T47D (cell line): Measurements from ENCODE around the gene DERL3.

Source experiments
- DNase-seq, 2 experiments: peaks; one replicate each; pipeline versions ENCODE4 v3.0.0 to v3.0.0-alpha.2; 2011 to 2012; ENCODE audit warnings: low read depth in 1 of 2, low spot score in 1 of 2
- JUND ChIP-seq: IDR thresholded peaks from 2 replicates; pipeline ENCODE4 v1.6.1; 2012; ENCODE audit warnings: low read depth
- in situ Hi-C: cut with HindIII; loops from 2 replicates; pipeline ENCODE4 v1.10.0; 2016; ENCODE audit warnings: low sequenced_read_pairs, low pct_unique_long_range_greater_than_20kb

DERL3 gene

DNA sequence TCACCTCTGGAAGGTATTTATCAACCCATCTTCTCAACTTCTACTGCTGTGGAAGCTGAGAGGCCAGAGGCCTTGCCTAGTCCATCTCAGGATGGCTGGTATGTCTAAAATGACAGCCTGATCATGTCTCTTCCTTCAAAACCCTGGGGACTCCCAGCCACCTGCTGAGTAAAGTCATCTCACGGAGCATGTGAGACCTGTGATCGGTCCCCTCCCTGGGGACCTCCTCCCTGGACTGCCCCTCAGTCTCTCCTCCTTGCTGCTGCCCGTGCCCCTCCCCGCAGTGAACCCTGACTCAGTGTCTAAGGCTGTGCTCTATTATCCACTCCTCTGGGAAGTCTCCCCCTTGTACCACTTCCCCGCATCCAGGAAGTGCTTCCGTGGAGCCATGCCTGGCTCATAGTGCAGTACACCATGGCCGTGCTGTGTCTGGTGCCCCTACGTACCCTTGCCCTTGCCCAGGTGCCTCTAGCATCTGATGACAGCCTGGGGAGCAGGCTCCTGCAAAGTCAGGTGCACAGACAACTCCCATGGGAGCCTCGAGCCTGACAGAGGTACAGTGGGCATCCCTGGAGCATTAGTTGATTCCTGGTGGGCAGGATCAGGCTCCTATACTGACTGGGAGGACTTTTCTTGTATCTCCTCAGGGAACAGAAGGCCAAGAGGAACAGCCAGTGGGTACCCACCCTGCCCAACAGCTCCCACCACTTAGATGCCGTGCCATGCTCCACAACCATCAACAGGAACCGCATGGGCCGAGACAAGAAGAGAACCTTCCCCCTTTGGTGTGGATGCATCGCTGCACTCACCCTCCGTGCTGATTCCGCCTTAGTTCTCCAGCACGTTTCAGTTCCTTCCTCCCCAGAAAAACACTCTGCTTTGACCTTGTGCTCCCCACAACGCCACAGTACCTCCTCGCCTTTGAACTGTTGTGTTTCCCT, 38.2 kb downstream of the DERL3 start:
- in situ Hi-C loops = no loop called here

DNA sequence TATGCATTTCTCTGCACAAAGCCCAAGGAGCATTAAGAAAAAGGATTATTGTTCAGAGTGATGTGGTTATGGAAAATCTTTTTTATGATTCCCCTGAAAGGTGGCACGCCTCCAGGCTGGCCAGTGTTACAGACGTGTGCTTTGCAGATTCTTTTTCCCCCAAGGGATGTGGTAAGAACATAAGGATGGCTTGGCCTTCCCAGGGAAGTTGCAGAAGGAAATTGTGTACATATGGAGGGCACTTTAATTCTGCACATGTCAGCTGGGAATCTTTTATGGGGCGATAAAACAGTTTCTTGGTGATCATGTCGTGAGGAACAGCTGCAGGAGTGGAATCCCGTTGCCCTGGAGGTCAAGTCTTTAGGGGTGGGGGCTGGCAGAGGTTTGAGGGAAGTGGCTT, 42.3 kb downstream of the DERL3 start:
- DNase-seq = no peak
- TF ChIP-seq JUND = no peak
- in situ Hi-C loops = no loop called here

More for the DNA sequence above, 38.2 kb downstream of the DERL3 start:
- no peak for TF ChIP-seq JUND
- no peak for DNase-seq

DNA sequence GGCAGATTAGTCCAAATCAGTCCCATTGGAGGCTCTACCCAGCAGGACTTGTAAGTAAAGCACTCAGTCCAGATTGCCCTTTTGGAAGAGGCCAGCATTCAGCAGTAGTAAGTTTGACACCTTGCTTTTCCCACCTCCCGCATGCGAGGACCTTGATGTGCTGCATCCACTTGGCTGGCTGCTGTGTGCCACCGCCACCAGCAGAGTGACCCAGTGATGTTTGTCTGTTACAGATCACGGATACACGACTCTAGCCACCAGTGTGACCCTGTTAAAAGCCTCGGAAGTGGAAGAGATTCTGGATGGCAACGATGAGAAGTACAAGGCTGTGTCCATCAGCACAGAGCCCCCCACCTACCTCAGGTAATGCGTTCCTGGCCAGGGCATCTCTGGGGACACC, 45.5 kb downstream of the DERL3 start:
- in situ Hi-C loops = no loop called here
- TF ChIP-seq JUND = no peak
- no peak for DNase-seq

DNA sequence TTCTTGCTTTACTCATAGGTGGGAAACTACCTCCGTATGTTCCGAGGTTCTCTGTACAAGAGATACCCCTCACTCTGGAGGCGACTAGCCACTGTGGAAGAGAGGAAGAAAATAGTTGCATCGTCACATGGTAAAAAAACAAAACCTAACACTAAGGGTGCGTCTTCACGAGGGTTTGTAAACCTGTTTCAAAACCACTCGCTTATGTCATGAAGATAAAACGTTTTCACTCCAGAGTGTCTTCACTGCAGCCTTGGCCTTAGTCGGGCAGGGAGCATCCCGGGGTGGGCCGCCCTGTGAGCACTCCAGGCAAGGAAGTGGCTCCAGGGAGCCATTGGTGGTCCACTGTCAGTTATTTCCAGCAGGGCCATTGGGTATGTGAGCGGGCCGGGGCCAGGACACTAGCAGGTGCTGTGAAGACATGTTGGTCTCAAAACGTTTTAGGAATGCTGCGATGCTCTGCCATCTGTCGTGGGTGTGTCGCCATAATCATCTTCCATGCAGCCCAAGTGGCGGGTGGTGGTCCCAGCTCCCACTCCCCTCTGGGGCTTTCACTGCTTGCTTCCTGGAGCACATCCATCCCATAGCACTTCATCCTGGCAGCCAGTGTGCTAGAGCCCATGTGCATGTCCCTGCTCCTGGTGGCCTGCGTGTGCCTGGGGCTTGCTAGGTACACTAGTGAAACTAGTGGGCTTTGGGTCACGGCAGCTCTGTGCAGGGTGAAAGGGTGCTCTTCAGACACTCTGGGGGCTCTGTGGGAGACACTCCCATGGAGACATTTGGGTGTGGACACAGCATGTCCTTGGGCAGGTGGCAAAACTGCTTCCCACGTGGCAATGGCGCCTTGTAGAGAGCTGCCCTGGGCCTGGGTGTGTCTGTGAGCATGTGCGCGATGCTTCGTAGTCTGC, 46.8 kb downstream of the DERL3 start:
- DNase-seq = no peak
- in situ Hi-C loops = no loop called here
- TF ChIP-seq JUND = no peak

DNA sequence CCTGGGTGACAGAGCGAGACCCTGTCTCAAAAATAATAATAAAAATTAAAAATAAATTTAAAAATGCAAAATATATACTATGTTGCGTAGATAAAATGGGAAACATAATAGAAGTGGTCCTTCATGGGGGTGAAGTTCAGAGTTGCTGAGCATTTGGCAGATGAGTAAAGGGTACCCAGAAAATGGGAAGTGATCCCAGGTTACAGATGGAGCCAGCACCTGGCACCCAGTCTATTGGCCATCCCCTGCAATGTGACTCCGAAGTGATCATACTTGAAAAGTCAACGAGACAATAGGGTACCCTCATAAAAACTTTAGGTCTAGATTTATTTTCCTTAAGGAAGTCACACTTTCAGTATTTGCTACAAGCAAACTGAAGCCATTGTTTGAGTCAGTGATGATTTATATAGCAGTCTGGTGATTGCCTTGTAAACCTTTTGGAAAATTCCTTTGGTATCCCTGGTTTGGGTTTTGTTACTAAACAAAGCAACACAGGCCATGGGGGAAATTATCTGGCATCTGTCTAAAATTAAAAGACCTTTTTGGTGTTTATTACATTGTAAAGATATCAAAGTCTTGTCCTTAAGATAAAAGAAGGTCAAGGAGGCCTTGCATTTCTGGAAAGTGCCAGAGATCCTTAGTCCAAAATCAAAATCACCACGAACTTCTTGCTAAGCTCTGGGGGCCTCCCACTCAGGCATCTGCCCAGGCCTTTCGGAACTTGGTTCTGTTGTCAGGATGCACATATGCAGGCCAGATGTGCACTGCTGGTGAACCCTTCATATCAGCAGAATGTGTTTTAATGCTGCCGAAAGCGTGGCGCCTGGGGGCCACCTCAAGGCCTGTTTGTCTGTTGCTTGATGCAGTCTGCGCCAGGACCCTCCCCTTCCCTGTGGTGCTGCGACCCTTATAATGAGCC, 47.7 kb downstream of the DERL3 start:
- no peak for DNase-seq
- in situ Hi-C loops = no loop called here
- TF ChIP-seq JUND = no peak

DNA sequence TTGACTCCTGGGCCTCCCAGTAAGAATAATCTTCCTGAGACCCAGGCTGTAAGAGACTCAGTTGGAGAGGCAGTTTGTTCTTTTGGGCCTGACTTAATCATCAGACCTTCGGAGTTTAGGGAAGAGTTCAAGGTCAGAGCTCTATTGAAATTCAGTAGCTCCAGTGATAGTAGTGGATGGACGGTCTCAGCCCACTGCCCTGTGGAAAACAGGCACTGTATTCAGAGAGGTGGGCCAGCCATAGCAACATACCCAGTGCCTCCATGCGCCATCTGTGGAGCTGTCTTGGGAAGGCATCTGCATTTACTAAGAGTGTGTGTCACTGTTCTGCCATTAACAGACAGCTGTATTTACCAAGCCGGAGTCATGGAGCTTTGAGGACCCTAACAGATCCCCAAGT, 49.2 kb downstream of the DERL3 start:
- no peak for TF ChIP-seq JUND
- in situ Hi-C loops = no loop called here
- DNase-seq = peak in 1 of 2 experiments; percentile 4

DNA sequence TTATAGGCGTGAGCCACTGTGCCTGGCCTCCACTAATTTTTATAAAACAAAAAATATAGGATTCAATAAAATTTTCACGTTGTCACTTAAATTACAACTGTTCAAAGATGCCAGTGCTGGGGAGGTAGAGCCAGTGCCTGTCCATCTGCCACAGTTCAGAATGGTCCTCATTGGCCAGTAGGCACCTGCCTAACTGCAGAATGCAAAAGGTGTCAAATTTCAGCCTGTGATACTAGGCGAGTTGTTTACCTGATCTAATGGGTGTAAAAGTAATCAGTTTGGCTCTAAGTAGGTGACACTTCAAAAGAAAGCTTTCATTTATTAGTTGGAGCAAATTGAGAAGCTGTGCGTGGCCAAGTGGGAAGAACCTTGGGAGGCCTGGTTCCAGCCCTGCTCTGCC, 49.7 kb downstream of the DERL3 start:
- in situ Hi-C loops = no loop called here
- no peak for DNase-seq
- TF ChIP-seq JUND = no peak

DNA sequence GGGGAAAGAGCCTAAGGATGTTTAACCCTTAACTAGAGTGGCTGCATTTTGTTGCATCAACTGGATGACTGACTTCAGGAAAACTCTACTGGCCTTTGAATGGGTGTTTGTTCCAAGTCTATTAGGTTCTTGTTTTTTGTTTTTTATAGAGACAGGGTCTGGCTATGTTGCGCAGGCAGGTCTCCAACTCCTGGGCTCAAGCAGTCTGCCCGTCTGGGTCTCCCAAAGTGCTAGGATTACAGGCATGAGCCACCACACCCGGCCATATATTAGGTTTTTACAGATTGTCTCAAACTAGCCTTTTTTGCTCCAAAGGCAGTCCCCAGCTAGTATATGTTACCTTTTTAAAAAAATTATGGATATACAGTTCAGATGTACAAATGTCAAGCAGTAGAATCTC, 50.9 kb downstream of the DERL3 start:
- no peak for TF ChIP-seq JUND
- in situ Hi-C loops = no loop called here
- no peak for DNase-seq

DNA sequence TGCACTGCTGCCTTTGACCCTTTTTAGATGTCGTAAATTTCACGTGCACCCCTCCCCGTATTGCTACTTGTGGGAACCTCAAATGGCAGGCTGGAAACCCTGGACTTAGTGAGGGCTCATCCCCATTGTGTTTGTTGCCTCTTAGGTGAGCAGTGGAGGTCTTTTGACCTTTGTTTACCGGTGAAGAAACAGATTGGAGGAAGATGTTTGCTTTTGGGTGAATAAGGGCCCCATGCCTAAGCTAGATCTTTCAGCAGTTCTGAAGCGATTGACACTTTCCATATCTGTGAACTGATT, 51.3 kb downstream of the DERL3 start:
- DNase-seq = no peak
- in situ Hi-C loops = no loop called here
- TF ChIP-seq JUND = no peak

DNA sequence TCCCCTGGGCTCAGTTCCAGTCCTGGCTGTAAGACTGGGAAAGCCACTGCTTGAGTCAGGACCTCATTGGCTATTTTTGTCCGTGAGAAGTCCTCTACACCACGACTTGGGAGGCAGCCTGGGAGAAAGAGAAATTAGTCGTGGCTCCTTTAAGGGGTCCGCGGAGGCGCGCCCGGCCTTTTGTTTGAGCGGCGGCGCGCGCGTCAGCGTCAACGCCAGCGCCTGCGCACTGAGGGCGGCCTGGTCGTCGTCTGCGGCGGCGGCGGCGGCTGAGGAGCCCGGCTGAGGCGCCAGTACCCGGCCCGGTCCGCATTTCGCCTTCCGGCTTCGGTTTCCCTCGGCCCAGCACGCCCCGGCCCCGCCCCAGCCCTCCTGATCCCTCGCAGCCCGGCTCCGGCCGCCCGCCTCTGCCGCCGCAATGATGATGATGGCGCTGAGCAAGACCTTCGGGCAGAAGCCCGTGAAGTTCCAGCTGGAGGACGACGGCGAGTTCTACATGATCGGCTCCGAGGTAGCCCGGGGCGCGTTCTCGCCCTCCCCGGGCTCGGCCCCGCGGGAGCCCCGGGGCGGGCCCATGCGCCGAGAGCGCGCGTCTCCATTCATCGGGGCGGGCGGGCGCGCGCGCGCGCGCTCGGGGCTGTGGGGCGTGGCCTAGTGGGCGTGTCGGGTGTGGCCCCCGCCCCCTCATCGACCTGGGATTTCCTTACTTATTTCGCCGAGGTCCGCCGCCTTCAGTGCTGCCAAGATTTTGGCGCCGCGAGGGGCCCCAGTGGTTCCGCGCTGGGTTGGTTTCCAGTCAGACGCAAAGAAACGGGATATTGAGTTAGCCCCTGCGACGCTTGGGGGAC, 51.8 kb downstream of the DERL3 start, which contains the start of gene SMARCB1:
TSS of gene SMARCB1 (plus strand) at position 215 of the 848 bp plus-strand sequence. CDS start at position 419, 204 bp downstream.
- in situ Hi-C loops = no loop called here
- TF ChIP-seq JUND = no peak
- peak; percentile 75 to 90 for DNase-seq

DNA sequence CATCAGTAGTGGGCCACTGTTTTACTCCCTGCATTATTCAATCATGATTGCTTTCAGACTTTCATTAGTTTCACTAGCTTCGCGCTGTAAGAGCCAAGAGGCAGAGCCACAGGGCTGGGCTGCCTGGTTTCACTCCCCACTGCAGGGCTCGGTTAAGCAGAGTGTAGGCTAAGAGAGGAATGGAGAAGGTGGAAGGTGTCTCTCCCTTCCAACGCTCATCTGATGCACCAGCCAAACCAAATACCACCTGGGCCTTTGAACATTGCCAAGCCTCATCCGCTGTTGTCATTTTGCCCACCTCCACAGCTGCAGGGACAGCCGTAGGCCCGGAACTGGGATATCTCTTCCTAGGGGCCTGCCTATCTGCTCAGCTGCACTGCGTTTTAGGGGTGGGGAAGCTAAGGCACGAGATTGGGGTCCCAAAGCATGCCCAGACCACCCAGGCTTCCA, 52.5 kb downstream of the DERL3 start:
- DNase-seq = no peak
- no peak for TF ChIP-seq JUND
- in situ Hi-C loops = no loop called here
